Keratinocyte (primary cell): ENCODE data around the gene CLMN. TPM values are rescaled to one million over a fixed set of nuclear protein-coding genes. Genes with fewer than 3 reads are reported as not detected.

Experiments
- DNase-seq: peaks from one replicate; pipeline ENCODE4 v3.0.0-alpha.2; 2011; ENCODE audit warnings: low read depth, missing footprints, low spot score
- FAIRE-seq: peaks from 2 replicates; lab custom pipeline; 2011; peaks lifted over from hg19 to GRCh38; lab: Jason Lieb, UNC
- H2AFZ ChIP-seq: 2 replicates; pipeline ENCODE4 v1.6.0; 2012; ENCODE audit warnings: low read length, control low read depth, inconsistent platforms; ENCODE audit not compliant: control insufficient read depth
- H3K27ac ChIP-seq: 2 replicates; pipeline ENCODE4 v1.5.1; 2011; ENCODE audit warnings: low read length; ENCODE audit not compliant: control insufficient read depth, insufficient read depth
- H3K27me3 ChIP-seq: 3 replicates; pipeline ENCODE4 v1.6.0; 2011; ENCODE audit warnings: low read length; ENCODE audit not compliant: control insufficient read depth, insufficient read depth; ENCODE audit errors: extremely low read depth
- H3K36me3 ChIP-seq, 2 experiments: 2 replicates in 1 of 2; 3 replicates in 1 of 2; pipeline ENCODE4 v1.5.1; 2011; ENCODE audit warnings: low read length in 2 of 2, mild to moderate bottlenecking in 1 of 2; ENCODE audit not compliant: control insufficient read depth in 2 of 2, insufficient read depth in 2 of 2; ENCODE audit errors: extremely low read depth in 1 of 2
- H3K4me1 ChIP-seq: 3 replicates; pipeline ENCODE4 v1.5.1; 2011; ENCODE audit warnings: low read length; ENCODE audit not compliant: control insufficient read depth, insufficient read depth; ENCODE audit errors: extremely low read depth
- H3K4me2 ChIP-seq: 3 replicates; pipeline ENCODE4 v1.6.0; 2011; ENCODE audit warnings: low read depth, low read length; ENCODE audit not compliant: control insufficient read depth, insufficient read depth; ENCODE audit errors: extremely low read depth
- H3K4me3 ChIP-seq, 3 experiments: fragments of 200-600 bp in 1 of 3; sonication (generic) in 1 of 3; 2 replicates in 2 of 3; 3 replicates in 1 of 3; pipeline ENCODE4 v1.5.1; 2011 to 2016; ENCODE audit warnings: low read length in 3 of 3, mild to moderate bottlenecking in 3 of 3, control low read depth in 2 of 3, inconsistent platforms in 1 of 3, low read depth in 1 of 3, mixed read lengths in 1 of 3, mixed run types in 1 of 3, moderate library complexity in 1 of 3; ENCODE audit not compliant: control insufficient read depth in 2 of 3, insufficient read depth in 2 of 3; ENCODE audit errors: extremely low read depth in 1 of 3
- H3K79me2 ChIP-seq: 2 replicates; pipeline ENCODE4 v1.6.0; 2012; ENCODE audit warnings: low read length; ENCODE audit not compliant: control insufficient read depth, insufficient read depth
- H3K9ac ChIP-seq: 3 replicates; pipeline ENCODE4 v1.6.0; 2011; ENCODE audit warnings: low read length; ENCODE audit not compliant: control insufficient read depth, insufficient read depth; ENCODE audit errors: extremely low read depth
- H3K9me1 ChIP-seq: 3 replicates; pipeline ENCODE4 v1.6.0; 2011; ENCODE audit warnings: low read length; ENCODE audit not compliant: control insufficient read depth, insufficient read depth; ENCODE audit errors: extremely low read depth
- H3K9me3 ChIP-seq: 2 replicates; pipeline ENCODE4 v1.5.1; 2012; ENCODE audit warnings: low read depth, low read length; ENCODE audit not compliant: control insufficient read depth
- H4K20me1 ChIP-seq: 3 replicates; pipeline ENCODE4 v1.6.0; 2011; ENCODE audit warnings: low read length; ENCODE audit not compliant: control insufficient read depth, insufficient read depth; ENCODE audit errors: extremely low read depth
- EZH2 ChIP-seq: IDR thresholded peaks from one replicate; pipeline ENCODE4 v1.6.1; 2012; ENCODE audit warnings: inconsistent platforms, mild to moderate bottlenecking, low read length, moderate library complexity
- dilution Hi-C: fragments of 300-500 bp; cut with MboI; formaldehyde crosslinking; loops from one replicate; pipeline ENCODE4 v1.7.0; 2020; ENCODE audit warnings: low sequenced_read_pairs; ENCODE audit not compliant: extremely low pct_ligation_motif_present
- polyA plus RNA-seq, 5 experiments: library from polyadenylated mRNA; depleted of rRNA in 3 of 5; stranded (reverse) in 3 of 5; stranded (forward) in 1 of 5; unstranded in 1 of 5; fragments of >200 nt; gene quantifications; 1 replicate in 1 of 5; 2 replicates in 3 of 5; 3 replicates in 1 of 5; pipeline versions ENCODE4 v1.2.1 to v1.2.3, GENCODE V29; 2011 to 2012; ENCODE audit warnings: missing spikeins in 2 of 5, low read depth in 1 of 5, low replicate concordance in 1 of 5
- TF ChIP-seq, protein P1 (sequence below), 3 experiments: IDR thresholded peaks in 1 of 3; conservative IDR thresholded peaks in 1 of 3; optimal IDR thresholded peaks in 1 of 3; 2 replicates in 2 of 3; 3 replicates in 1 of 3; pipeline versions ENCODE3 to v1.5.1; 2011; ENCODE audit warnings: low read length in 3 of 3, mild to moderate bottlenecking in 3 of 3, moderate library complexity in 2 of 3, control low read depth in 1 of 3, inconsistent platforms in 1 of 3; ENCODE audit not compliant: insufficient read depth in 2 of 3; ENCODE audit errors: extremely low read depth in 1 of 3

Gene CLMN
- polyA plus RNA-seq, 1 donor (not counting 4 experiments of a cell fraction or from before 2014, with no cell fraction given), result 6.1 TPM

DNA sequence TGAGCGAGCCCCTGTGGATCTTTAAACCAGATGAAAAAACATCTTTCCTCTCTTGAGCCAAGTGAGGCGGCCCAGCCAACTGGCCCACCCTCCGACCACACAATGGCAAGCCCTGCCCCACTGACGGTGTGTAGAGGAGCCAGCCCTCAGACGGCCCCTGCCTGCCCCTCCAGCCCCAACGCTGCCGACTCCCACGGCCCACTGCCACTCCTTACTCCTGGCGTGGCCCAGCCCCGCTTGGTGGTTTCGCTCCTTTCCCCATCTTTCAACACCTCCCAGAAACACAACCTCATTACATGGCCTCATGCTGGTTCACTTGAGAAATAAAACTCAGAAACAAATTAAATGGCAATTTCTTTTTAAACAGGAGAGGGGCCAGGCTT lies 81.8 kb downstream of the CLMN start:
- Histone ChIP-seq H3K4me3 (no peak overlapping the region), H3K36me3 (no peaks in the 10 kb centered on the region), H3K27me3 (no peaks in the 10 kb centered on the region), H4K20me1 (no peaks in the 10 kb centered on the region), H3K9ac (no peak overlapping the region), H3K4me1 (no peaks in the 10 kb centered on the region), H3K79me2 (no peaks in the 10 kb centered on the region), H3K4me2 (no peak overlapping the region), H3K27ac (no peak overlapping the region), H2AFZ (no peak overlapping the region), H3K9me3 (no peaks in the 10 kb centered on the region), H3K9me1 (no peaks in the 10 kb centered on the region)
- dilution Hi-C loops, result no loop called here
- no peak for TF ChIP-seq EZH2
- TF ChIP-seq, protein P1, sequence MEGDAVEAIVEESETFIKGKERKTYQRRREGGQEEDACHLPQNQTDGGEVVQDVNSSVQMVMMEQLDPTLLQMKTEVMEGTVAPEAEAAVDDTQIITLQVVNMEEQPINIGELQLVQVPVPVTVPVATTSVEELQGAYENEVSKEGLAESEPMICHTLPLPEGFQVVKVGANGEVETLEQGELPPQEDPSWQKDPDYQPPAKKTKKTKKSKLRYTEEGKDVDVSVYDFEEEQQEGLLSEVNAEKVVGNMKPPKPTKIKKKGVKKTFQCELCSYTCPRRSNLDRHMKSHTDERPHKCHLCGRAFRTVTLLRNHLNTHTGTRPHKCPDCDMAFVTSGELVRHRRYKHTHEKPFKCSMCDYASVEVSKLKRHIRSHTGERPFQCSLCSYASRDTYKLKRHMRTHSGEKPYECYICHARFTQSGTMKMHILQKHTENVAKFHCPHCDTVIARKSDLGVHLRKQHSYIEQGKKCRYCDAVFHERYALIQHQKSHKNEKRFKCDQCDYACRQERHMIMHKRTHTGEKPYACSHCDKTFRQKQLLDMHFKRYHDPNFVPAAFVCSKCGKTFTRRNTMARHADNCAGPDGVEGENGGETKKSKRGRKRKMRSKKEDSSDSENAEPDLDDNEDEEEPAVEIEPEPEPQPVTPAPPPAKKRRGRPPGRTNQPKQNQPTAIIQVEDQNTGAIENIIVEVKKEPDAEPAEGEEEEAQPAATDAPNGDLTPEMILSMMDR (optimal IDR thresholded peaks at IDR 0.05 in 1 of 3, IDR thresholded peaks at IDR 0.05 in 1 of 3, conservative IDR thresholded peaks at IDR 0.05 in 1 of 3; ENCODE audit: extremely low read depth in 1 of 3, insufficient read depth in 2 of 3, low read length in 3 of 3), result no peak
- DNase-seq (no peak), FAIRE-seq (no peak)

DNA sequence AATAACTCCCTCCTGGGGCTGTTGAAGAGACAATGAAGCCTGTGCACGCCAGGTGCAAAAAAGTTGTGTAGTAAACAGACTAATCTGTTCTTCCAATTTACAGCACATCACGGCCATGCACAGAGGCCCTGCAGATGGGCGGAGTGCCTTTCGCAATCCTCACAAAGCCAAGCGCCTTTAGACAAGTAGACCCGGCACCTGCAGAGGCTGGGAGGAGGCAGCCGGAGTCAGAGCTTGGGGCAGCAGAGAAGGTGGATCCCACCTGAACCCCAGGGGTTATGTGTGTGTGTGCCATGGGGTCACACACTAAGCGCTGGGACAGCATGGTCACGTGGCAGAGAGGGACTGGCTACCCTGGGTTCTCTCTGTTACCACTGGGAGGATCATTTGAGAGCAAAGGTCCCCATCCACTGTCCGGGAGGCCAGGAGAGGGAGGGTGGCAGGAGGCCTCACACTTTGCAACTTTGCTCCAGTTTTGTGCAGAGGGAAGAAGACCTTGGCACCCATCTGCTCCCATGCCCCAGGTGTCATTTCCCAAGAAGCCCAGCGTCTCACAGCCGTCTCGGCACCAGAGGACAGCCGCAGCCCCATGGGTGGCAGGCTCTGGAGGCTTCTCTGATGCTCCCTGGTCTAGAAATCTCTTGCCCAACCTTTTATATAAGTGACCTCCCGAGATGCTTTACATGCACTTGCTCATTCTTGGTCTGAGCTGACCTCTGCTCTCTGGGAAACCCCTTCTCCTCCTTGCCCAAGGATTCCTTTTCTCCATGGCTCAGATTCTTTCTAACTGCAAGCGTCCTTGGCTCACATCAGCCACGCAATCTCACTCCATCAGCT lies 82.4 kb downstream of the CLMN start:
- dilution Hi-C loops, result no loop called here
- Histone ChIP-seq H4K20me1 (no peaks in the 10 kb centered on the region), H3K27me3 (no peaks in the 10 kb centered on the region), H3K4me3 (no peak overlapping the region), H3K27ac (no peak overlapping the region), H3K9ac (no peak overlapping the region), H3K36me3 (no peaks in the 10 kb centered on the region), H3K79me2 (no peaks in the 10 kb centered on the region), H2AFZ (no peak overlapping the region), H3K9me1 (no peaks in the 10 kb centered on the region), H3K4me2 (no peak overlapping the region), H3K9me3 (no peaks in the 10 kb centered on the region), H3K4me1 (peaks cover 2% of the 10 kb centered on the region)
- TF ChIP-seq, protein P1 (optimal IDR thresholded peaks at IDR 0.05 in 1 of 3, IDR thresholded peaks at IDR 0.05 in 1 of 3, conservative IDR thresholded peaks at IDR 0.05 in 1 of 3; ENCODE audit: extremely low read depth in 1 of 3, insufficient read depth in 2 of 3, low read length in 3 of 3), result no peak
- TF ChIP-seq EZH2, result no peak
- FAIRE-seq (no peak), DNase-seq (no peak)
